CD4-positive, alpha-beta T cell treated with Interleukin-15 for 1 hour (primary cell): ENCODE measurements around the gene TMF1.

Experiments used
- DNase-seq: peaks from one replicate; pipeline ENCODE4 v3.0.0-alpha.2; 2020

TMF1 gene, protein sequence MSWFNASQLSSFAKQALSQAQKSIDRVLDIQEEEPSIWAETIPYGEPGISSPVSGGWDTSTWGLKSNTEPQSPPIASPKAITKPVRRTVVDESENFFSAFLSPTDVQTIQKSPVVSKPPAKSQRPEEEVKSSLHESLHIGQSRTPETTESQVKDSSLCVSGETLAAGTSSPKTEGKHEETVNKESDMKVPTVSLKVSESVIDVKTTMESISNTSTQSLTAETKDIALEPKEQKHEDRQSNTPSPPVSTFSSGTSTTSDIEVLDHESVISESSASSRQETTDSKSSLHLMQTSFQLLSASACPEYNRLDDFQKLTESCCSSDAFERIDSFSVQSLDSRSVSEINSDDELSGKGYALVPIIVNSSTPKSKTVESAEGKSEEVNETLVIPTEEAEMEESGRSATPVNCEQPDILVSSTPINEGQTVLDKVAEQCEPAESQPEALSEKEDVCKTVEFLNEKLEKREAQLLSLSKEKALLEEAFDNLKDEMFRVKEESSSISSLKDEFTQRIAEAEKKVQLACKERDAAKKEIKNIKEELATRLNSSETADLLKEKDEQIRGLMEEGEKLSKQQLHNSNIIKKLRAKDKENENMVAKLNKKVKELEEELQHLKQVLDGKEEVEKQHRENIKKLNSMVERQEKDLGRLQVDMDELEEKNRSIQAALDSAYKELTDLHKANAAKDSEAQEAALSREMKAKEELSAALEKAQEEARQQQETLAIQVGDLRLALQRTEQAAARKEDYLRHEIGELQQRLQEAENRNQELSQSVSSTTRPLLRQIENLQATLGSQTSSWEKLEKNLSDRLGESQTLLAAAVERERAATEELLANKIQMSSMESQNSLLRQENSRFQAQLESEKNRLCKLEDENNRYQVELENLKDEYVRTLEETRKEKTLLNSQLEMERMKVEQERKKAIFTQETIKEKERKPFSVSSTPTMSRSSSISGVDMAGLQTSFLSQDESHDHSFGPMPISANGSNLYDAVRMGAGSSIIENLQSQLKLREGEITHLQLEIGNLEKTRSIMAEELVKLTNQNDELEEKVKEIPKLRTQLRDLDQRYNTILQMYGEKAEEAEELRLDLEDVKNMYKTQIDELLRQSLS

DNA sequence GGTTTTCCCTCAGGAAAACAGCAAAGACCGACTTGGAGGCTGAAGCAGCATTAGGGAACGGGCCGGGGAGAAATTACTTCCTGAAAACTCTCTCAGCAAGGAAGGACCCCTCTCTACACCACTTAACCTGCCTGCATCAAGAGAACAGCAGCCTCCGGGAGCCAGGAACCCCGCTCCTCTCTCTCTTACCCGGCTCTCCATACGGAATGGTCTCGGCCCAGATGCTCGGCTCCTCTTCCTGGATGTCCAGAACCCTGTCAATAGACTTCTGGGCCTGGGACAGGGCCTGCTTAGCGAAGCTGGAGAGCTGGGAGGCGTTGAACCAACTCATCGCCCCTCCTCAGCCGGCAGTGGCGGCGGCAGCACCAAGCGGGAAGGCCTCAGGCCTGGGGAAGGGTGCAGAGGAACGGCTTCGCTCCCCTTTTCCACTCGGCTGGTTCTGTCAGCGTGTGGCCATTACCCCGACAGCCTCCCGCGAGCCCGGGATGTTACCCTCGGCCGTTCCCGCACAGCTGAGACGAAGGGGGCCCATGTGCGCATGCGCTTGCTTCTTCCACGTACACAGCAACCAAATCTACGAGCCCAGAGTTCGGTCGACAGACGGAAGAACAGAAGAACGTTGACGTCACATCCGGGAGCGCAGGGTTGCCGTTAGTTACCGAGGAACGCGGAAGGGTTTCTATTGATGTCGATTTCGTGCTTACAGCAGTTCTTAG is at the start of gene TMF1:
Gene TMF1 (minus strand): TSS at position 578 of the 716 bp plus-strand sequence. CDS start 247 bp downstream, at position 331.
- DNase-seq = peak; percentile 98

DNA sequence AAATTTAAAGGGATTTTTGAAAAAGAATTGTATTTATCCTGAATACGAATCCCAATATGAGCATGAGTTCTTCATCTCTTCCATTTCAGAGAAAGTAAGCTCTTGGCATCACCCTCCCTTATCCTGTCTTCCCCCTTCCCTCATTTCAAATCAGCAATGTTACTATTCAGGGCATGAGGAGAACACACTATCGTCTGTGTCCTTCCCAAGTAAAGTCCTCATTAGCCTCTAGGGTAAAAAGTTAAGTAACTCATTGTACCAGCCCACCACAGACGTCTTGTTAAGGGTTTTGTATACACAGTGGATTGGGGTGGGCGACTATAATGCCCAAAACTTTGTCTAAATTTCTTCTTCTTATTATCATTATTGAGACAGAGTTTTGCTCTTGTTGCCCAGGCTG is 47.4 kb upstream of the TMF1 start:
- DNase-seq = no peak

DNA sequence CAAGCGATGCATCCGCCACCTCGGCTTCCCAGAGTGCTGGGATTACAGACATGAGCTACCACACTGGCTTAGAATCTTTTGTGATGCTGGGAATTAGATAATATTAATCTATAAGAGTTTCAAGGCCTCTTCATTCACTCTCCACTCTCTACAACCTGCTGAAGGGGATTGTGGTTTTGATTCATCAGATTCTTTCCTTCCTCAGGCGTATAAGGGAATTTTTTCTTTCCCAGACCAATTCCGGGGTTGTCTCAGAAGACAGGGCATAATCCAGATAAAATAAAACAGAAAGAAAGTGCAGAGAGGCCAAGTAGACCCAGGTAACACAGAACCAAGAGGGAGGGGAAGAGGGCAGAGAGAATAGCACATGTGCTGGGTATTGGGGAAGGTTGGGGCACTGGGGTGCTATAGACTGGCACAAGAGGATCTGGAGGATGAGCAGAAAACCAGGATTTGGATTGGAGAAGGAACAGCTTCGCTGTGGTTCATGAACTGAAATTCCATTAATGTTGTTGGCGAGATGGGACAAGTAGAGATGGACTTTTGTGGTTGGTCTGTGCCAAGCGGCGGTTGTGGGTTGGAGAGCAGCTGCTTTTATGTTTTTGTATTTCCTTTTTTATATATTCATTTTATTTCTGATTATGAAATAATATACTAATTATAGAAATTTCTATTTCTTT is 45.4 kb upstream of the TMF1 start:
- DNase-seq = no peak

DNA sequence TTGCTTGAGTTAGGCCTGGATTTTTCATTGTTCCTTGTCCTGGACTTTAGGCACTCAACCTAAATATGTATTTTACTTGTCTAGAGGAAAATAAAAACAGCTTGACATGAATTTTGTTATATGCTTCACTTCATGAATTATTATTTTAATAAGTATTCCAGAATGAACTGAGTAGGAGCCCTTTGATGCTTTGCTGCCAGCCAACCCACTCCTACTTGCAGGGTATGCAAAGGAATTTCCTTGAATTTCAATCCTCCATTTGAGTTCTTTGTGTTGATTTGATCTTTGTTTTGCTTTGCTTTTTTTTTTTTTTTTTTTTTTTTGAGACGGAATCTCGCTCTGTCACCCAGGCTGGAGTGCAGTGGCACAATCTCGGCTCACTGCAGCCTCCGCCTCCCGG is 44.2 kb upstream of the TMF1 start:
- no peak for DNase-seq

DNA sequence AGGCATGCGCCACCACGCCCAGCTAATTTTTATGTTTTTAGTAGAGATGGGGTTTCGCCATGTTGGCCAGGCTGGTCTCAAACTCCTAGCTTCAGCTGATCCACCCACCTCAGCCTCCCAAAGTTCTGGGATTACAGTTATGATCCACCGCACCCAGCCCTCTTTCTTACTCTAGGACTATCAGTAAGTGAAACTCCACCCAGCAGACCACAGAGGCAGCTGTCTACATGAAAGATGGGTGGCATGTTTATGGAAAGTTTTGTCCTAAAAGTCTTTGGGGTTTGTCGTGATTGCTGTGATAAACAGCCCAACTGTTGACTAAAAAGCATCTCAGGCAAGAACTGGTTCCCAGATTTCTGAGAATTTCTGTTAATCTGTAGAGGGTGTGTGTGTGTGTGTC is 43.5 kb upstream of the TMF1 start:
- no peak for DNase-seq

DNA sequence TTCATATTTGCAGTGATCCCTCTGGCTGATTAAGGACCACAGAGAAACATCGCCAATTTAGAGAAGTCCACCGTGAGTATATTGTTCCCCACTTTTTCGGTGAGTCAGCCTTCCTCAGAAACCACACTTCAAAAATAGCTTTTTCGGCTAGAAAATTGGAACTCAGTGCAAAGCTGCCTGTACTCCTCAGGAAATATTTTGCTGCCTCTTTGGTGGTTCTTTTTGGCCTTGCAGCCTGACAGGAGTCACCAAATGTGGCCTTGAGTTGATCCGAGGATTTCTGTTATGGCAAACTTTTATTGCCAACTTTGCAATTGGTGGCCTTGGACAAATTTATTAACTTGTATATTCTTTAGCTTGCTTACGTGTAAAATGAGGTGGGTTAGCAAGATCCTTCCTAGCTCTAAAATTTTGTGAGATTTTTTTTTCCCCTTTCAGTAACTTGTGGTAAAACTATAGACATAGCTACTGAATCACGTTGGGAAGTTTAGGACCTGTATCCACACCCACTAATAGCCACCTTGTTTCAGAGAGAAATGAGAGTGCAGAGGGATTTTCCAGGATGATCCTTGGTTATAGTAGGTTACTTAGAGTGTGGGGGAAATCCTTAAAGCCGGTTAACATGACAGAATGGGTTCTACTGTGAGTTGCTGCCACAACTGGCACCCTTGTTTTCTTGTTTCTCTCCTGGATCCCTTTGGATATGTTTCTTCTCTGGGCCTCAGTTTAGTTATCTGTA is 42.5 kb upstream of the TMF1 start:
- DNase-seq = no peak

DNA sequence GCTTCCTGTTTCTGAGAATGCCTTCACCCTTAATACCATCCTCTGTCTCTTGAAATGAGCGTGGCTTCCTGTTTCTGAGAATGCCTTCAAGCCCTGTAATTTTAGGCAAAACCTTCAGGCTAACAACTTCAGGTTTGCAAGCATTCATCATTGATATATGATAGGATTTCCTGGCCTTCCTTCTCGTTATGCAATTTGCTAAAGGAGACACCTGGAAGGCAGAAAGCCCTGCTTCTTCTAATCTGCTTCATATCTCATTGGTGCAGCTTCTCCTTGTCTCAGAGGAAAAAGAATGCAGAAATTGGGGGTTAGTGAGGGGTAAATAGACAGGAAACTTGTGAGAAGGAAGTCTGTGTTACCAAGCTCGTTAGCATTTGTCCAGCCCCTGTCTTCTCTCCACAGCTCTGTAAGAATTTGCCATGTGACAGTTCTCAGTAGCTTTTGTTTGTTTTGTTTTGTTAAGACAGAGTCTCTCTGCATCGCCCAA is 39.9 kb upstream of the TMF1 start:
- peak; percentile 34 for DNase-seq

DNA sequence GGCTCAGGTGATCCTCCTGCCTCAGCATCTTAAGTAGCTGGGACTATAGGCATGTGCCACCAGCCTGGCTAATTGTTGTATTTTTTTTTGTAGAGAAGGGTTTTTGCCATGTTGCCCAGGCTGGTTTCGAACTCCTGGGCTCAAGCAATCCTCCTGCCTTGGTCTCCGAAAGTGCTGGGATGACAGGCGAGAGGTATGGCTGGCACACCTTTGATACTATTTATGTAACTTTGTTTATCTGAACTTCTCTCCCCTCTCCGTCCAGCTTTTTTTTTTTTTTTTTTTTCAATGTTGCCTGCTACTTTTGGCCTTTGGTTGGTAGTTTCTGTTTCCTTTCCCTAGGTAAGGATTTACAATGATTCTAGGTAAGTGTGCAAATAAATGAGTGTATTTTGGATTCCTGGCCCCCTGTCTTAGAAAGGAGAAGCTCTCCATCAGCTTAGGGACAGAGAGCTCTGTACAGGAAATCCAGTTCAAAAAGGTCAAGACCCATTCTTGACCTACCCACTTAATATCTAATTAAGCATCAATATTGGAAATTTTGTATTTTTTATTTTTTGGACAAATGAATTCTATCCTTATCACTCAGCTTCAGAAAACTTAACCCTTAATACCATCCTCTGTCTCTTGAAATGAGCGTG is 39.4 kb upstream of the TMF1 start:
- DNase-seq = no peak

DNA sequence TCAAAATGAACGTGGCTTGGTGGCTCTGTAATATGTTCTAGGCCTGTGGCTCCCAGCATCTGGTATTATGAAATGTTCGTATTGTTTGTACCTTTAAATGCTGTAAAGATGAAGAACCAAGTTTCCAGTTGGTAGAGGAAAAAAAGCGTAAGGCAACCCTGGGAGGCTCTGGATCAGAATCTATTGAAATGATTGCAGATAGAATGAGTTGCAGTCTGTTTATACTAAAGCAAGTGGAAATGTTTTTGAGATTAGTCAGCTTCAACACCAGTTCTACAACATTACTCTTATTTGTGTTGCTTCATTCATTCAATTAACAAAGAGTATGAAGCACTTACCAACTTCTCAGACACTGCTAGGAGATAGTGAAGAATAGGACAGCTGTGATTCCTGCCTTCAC is 37.9 kb upstream of the TMF1 start:
- no peak for DNase-seq

DNA sequence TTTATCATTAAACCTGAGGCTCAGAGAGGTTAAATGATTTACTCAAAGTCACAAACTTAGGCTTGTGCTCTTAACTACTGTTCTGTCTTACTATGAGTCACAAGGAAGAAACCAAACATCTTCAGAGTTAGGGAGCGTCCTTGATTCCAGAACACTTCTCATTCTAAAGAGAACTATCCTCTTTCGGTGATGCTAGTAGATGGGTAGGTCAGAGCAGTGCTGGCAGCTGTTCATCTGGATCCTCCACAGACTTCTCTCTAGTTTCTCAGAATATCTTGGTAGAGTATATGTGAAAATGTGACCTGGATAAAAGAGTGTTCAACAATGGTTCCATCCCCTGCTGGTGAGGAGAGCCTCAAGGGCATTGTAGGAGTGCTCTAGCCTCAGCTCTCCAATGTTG is 35.9 kb upstream of the TMF1 start:
- no peak for DNase-seq

DNA sequence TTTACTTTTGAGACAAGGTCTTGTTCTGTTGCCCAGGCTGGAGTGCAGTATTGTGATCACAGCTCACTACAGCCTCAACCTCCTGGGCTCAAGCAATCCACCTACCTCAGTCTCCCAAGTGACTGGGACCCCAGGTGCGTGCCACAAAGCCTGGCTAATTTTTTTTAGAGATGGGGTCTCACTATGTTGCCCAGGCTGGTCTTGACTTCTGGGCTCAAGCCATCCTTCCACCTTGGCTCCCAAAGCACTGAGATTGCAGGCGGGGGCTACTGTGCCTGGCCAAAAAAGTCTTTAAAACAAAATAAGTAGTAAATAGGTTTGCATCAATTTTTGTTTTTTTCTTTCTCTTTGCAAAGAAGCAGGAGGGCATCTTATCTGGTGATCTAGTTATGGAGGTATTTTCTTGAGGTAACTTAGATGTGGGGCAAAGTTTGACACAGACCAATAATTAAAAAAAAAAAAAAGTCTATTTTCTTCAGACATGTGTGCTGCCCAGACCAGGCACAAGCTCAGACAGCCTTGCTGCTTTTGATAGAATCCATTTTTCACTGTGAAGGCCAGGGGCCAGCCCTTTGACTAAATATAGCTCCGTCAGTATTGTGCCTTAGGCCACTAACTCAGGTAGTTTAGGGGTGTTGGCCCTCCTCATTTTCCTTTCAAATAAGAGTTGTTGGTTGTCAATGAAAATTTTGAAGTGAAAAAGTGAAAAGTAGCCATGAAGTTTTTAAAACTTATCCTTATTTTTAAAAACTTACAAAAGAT is 35.1 kb upstream of the TMF1 start:
- DNase-seq = no peak

DNA sequence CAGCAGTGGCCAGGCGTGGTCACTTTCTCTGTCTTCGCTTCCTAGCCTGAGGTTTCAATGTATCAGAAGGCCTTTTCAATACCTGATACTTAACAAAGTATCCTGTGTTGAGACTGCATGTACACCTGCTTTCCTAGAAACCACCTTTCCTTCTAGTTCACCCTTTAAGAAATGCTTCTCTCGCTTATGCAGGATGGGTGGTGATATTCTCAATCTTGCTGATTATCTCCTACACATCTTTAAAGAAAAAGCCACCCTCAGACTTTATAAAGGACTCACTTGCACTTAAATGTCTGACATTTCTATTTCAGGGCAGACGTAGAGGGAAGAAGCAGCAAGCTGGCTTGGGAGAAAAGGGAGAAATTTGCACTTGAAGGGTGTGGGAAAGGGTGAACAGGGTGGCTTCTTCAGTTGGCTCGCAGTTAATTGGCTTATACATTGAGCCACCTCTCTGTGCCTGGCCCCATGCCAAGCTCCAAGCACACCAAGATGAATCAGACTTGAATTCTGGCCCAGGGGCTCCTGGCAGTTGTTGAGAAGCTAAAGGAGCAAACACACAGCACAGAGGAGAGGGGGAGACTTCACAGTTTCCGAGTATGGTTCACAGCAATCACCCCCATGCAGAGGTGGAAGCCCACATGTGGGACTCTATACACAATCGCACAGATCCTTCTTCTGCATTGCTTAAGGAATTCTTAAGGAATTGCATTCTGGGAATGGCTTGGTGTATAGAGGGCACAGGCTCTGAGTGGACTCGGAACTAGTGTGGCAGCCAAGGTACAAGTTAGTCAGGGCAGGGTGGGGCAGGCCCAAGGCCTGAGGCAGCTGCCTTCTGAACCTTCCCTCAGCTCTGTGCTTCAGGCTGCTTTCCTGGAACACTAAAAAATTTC is 33.9 kb upstream of the TMF1 start:
- DNase-seq = peak; percentile 63

DNA sequence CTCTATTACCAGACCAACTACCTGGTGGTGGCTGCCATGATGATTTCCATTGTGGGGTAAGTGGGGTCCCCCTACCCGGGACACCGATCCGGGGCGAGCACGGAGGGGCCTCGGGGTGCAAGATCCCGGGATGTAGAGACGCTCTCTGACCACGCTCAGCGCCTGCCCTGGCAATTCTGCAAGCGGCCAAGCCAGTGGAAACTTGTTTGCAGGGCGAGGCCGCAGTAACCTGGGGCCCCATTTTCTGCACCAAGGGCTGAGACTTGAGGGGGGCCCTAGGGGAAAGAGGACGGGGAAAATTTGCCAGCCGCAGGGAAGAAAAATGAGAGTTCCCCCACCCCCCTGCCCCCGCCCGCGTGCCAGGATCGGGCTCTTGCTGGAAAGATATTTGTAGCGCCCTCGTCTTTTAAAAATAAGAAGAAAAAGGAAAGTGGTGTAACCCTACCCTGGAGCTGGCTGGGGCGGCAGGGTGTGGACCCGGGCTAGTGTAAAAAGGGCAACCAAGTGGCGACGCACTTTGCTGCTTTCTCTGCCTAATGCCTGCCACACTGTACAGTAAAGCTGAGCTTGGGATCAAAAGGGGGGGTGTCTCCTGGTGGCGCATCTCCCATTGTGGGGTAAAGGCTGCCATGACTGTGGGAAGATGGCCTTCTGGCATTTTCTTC is 33.2 kb upstream of the TMF1 start:
- DNase-seq = no peak

DNA sequence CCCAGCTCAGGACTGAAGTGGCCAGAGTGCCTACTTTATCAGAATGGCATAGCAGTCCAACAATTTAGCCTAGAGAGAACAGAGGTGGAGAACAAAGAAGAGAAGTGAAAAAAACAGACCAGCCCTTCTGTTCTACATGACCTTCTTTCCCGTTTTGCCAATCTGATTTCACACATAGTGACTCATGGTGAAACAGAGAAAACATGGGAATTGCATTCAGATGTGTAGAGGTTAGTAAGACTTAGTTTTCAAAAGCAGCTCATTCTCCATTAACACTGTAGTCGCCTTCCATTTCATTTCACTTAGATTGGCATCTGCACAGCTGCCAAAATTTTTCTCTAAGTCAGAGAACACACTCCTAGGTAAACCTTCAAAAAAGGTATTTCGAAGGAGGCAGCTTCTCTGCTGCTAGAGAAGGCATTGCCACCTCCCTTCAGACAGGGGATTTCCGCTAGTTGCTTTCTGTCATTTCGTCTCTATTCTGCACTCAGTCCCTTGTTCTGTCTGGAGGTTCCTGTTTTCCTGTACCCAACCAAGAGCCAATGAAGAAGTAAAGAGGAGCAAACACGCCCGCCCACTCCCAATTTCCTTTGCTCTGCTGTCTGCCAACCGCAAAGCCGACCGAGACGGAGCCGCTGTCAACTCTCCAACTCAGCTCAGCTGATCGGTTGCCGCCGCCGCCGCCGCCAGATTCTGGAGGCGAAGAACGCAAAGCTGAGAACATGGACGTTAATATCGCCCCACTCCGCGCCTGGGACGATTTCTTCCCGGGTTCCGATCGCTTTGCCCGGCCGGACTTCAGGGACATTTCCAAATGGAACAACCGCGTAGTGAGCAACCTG is 32.4 kb upstream of the TMF1 start, which contains the start of gene ARL6IP5:
Gene ARL6IP5 (plus strand): TSS at position 612 of the 842 bp plus-strand sequence. CDS start 111 bp downstream, at position 723.
- DNase-seq = peak; percentile 94

DNA sequence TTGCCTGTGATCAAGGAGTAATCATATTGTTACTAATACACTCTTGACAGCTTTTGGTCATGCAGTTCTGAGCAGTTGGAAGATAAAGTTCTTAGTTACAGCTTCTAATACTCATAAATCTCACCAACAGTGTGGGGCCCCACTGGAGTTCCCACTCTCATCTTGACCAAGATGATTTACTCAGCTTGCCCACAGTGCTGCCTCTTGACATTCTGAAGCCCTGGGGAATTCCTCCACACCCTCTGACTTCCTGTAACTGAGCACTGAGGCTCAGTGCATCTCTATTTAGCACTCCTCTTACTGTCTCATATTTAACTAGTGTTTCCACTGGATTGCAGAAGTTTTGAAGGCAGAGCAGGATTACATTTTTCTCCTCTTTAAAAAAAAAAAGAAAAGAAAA is 30.7 kb upstream of the TMF1 start:
- DNase-seq = peak; percentile 83

DNA sequence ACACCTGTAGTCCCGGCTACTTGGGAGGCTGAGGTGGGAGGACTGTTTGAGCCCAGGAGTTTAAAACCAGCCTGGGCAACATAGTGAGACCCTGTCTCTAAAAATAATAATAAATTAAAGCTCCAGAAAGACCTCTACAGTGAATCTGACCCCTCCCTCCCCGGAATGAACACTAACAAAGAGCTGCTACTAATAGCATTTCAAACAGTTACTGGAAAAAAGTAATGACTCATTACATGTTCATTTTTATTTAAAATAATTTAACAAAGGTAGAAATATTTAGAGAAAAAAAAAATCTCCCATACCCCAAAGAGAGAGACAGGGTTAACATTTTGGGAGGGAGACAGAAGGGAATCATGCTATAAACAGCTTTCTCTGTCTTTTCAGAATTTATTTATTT is 30.2 kb upstream of the TMF1 start:
- no peak for DNase-seq

DNA sequence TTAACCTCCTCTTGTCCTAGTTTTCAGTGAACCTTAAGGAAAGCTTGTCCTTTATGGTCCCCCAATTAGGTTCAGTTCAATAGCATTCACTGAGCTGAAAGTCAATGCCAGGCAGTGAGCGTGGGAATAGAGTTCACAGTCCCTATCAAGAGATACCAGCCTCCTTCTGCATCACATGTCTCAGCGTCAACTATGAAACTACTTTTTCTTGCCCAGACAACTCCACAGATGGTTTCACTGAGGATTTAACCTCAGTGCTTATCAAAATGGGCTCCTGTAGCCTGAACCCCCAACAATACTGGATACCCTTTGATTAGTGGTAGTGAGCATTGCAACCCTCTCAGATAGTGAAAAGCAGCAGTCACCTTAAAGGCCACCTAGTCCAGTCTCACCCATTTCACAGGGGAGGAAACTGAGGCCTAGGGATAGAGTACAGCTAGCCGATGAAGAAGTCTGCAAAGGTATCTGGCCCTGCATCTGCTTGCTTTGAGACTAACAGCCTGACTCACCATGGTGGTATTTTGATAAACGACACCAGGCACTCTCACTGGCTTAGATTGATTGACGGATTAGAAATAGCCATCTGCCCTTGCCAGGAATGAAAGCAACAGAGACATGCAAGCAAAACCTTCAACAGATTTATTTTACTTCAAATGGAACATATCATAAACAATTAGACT is 29.6 kb upstream of the TMF1 start:
- no peak for DNase-seq
